K562 (cell line): ENCODE data around the gene LZTS2. TPM values are rescaled to one million over a fixed set of nuclear protein-coding genes. Genes with fewer than 3 reads are reported as not detected.

Experiments
- ARID2 ChIP-seq: fragments of 450-650 bp; IDR thresholded peaks from 2 replicates; pipeline ENCODE4 v1.6.1; 2017; ENCODE audit warnings: antibody characterized with exemption, mild to moderate bottlenecking
- ARID3A ChIP-seq: IDR thresholded peaks from 2 replicates; pipeline ENCODE4 v1.6.1; 2012; ENCODE audit warnings: low read depth, low read length, improper control_type of control experiment, borderline replicate concordance
- CREB5 ChIP-seq: fragments of 250-450 bp; sonication (Bioruptor Pico); IDR thresholded peaks from 2 replicates; pipeline ENCODE4 v1.5.0; 2020; ENCODE audit warnings: mild to moderate bottlenecking
- EP400 ChIP-seq: fragments of 450-650 bp; IDR thresholded peaks from 2 replicates; pipeline ENCODE4 v1.6.1; 2017; ENCODE audit warnings: antibody characterized with exemption, mild to moderate bottlenecking, moderate library complexity
- FOXA1 ChIP-seq: fragments of 450-650 bp; IDR thresholded peaks from 2 replicates; pipeline ENCODE4 v1.6.1; 2016; ENCODE audit warnings: mild to moderate bottlenecking, borderline replicate concordance
- GATA2 ChIP-seq: sonication (generic); formaldehyde crosslinking; IDR thresholded peaks from 2 replicates; pipeline ENCODE4 v1.4.0; 2020; ENCODE audit warnings: mild to moderate bottlenecking, missing genetic modification reagents
- HBP1 ChIP-seq: fragments of 450-650 bp; formaldehyde crosslinking; IDR thresholded peaks from 2 replicates; pipeline ENCODE4 v1.4.0; 2022; ENCODE audit warnings: missing genetic modification characterization
- HMGXB4 ChIP-seq: sonication (generic); formaldehyde crosslinking; IDR thresholded peaks from 2 replicates; pipeline ENCODE4 v1.8.1; 2023; ENCODE audit warnings: mild to moderate bottlenecking, missing genetic modification reagents
- MAFF ChIP-seq: IDR thresholded peaks from 2 replicates; pipeline ENCODE4 v1.6.1; 2012; ENCODE audit warnings: low read length, improper control_type of control experiment
- MEIS2 ChIP-seq: fragments of 450-650 bp; IDR thresholded peaks from 2 replicates; pipeline ENCODE4 v1.6.1; 2014; ENCODE audit warnings: mild to moderate bottlenecking; ENCODE audit not compliant: partially characterized antibody
- MTA3 ChIP-seq: fragments of 450-650 bp; formaldehyde crosslinking; IDR thresholded peaks from 2 replicates; pipeline ENCODE4 v1.6.1; 2017; ENCODE audit warnings: mild to moderate bottlenecking, borderline replicate concordance
- ZBTB5 ChIP-seq: fragments of 450-650 bp; IDR thresholded peaks from 2 replicates; pipeline ENCODE4 v1.6.1; 2017; ENCODE audit warnings: antibody characterized with exemption
- polyA plus RNA-seq, 8 experiments: library from polyadenylated mRNA; depleted of rRNA in 4 of 8; stranded (reverse) in 5 of 8; unstranded in 3 of 8; fragments of >200 nt; fragmentation: Nextera tagmentation in 2 of 8; fragmentation: Illumina TruSeq in 1 of 8; extraction: Ambion mirVana in 2 of 8; extraction: Trizol in 1 of 8; gene quantifications; 2 replicates each; pipeline versions ENCODE4 v1.2.1 to v1.2.3, GENCODE V29; 2011 to 2014; ENCODE audit warnings: inconsistent platforms in 1 of 8, missing spikeins in 1 of 8
- total RNA-seq, 7 experiments: library from RNA; depleted of rRNA in 6 of 7; stranded (reverse); fragments of >200 nt in 6 of 7; fragmentation: Illumina TruSeq in 2 of 7; extraction: Trizol in 2 of 7; gene quantifications; 2 replicates each; pipeline versions ENCODE4 v1.2.1 to v1.2.3, GENCODE V29; 2011 to 2021; ENCODE audit warnings: low replicate concordance in 1 of 7
- TF ChIP-seq, protein P1 (sequence below): fragments of 450-650 bp; IDR thresholded peaks from 2 replicates; pipeline ENCODE4 v1.6.1; 2017; ENCODE audit warnings: antibody characterized with exemption, mild to moderate bottlenecking

LZTS2 gene
- total and polyA plus RNA-seq, 9 of the 15 experiments (the other 6 are each of a cell fraction or from before 2014, with no cell fraction given): 0.23 to 42.5 (median 14.7) TPM

DNA sequence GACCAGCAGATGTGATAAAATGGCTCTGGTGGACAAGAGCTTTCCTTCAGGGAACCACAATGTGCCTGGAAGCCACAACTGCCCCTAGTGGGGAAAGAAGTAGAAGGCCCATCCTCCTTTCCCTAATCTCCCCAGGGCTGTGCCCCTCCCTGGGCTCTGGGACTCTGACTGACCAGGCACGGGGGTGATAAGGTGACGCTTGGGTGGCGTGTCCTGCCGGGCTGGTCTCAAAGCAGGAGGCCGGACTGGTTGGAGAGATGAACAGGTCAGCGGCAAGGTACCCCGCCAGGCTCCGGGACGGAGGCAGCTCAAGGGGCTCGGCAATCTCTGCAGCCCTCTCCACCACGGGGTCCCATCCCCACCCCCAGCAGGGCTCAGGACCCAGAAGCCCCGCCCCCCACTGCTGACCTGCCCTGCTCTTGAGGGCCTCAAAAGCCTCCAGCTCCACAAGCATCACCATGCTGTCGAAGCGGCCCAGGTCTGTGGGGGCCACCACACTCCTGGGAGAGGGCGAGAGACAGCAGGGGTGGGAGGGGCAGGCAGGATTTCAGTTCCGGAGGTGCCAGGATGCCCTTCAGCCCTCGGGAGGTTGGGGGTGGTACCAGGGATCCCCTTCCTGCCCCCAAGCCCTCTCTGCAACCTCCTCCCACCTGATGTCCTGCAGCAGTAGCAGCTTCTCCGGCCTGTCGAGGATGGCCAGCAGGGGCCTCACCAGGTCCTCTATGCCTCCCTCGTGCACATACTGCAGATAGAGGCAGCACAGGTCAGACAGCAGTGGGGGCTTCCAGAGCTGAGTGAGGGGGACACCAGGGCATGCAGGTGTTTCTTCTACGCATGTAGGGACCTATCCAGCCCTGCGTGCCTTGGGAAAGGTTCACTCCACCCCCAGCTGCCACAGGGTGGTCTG, 12.2 kb downstream of the LZTS2 start (continued):
- TF ChIP-seq ZBTB5 (no peak), MEIS2 (no peak), EP400 (peak; percentile 32; the same call in 1 of the 2 replicates), HMGXB4 (CRISPR knock-in tag) (no peak), MAFF (no peak), GATA2 (no peak), HBP1 (CRISPR knock-in tag) (no peak), MTA3 (peak; percentile 36; the same call in 1 of the 2 replicates), ARID3A (no peak), ARID2 (no peak), CREB5 (no peak), FOXA1 (no peak)
- TF ChIP-seq, protein P1, sequence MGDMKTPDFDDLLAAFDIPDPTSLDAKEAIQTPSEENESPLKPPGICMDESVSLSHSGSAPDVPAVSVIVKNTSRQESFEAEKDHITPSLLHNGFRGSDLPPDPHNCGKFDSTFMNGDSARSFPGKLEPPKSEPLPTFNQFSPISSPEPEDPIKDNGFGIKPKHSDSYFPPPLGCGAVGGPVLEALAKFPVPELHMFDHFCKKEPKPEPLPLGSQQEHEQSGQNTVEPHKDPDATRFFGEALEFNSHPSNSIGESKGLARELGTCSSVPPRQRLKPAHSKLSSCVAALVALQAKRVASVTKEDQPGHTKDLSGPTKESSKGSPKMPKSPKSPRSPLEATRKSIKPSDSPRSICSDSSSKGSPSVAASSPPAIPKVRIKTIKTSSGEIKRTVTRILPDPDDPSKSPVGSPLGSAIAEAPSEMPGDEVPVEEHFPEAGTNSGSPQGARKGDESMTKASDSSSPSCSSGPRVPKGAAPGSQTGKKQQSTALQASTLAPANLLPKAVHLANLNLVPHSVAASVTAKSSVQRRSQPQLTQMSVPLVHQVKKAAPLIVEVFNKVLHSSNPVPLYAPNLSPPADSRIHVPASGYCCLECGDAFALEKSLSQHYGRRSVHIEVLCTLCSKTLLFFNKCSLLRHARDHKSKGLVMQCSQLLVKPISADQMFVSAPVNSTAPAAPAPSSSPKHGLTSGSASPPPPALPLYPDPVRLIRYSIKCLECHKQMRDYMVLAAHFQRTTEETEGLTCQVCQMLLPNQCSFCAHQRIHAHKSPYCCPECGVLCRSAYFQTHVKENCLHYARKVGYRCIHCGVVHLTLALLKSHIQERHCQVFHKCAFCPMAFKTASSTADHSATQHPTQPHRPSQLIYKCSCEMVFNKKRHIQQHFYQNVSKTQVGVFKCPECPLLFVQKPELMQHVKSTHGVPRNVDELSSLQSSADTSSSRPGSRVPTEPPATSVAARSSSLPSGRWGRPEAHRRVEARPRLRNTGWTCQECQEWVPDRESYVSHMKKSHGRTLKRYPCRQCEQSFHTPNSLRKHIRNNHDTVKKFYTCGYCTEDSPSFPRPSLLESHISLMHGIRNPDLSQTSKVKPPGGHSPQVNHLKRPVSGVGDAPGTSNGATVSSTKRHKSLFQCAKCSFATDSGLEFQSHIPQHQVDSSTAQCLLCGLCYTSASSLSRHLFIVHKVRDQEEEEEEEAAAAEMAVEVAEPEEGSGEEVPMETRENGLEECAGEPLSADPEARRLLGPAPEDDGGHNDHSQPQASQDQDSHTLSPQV: peak; percentile 50; the same call in 1 of the 2 replicates
